ENCODE results near the gene FCRLB.
"Not testable (repeated sequence)": the region's sequence is repeated elsewhere in the genome, so short reads cannot be mapped to it uniquely, and the experiment has no call there.

FCRLB gene

GRCh38 chr1:161768461-161768860 lies 47.1 kb downstream of the FCRLB start:
- TF ChIP-seq, protein P1, sequence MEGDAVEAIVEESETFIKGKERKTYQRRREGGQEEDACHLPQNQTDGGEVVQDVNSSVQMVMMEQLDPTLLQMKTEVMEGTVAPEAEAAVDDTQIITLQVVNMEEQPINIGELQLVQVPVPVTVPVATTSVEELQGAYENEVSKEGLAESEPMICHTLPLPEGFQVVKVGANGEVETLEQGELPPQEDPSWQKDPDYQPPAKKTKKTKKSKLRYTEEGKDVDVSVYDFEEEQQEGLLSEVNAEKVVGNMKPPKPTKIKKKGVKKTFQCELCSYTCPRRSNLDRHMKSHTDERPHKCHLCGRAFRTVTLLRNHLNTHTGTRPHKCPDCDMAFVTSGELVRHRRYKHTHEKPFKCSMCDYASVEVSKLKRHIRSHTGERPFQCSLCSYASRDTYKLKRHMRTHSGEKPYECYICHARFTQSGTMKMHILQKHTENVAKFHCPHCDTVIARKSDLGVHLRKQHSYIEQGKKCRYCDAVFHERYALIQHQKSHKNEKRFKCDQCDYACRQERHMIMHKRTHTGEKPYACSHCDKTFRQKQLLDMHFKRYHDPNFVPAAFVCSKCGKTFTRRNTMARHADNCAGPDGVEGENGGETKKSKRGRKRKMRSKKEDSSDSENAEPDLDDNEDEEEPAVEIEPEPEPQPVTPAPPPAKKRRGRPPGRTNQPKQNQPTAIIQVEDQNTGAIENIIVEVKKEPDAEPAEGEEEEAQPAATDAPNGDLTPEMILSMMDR (IDR thresholded peaks at IDR 0.05; ENCODE audit: low read depth, low read length), result no peak
- DNase-seq (ENCODE audit: low read depth in 2 of 2), result no peak

DNA sequence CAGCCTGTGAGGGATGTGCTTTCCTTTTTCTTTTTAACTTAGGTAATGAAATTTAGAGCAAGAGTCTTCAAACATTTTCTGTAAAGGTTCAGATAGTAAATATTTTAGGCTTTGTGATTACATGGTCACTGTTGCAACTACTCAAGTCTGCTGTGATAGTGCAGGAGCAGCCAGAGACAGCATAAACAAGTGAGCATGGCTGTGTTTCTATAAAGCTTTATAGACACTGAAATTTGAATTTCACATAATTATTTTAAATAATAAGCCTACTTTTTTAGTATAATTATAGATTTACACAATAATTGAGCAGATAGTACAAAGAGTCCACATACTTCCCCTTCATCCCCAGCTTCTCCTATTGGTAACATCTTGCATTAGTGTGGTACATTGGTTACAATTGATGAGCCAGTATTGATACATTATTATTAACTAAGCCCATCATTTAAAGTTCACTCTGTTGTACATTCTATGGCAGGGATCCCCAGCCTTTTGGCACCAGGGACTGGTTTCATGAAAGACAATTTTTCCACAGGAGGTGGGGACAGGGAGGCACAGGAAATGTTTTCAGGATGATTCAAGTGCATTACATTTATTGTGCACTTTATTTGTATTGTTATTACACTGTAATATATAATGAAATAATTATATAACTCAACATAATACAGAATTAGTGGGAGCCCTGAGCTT lies 47.8 kb downstream of the FCRLB start:
- peak; percentile 27 to 59 for DNase-seq (ENCODE audit: low read depth in 2 of 2)
- TF ChIP-seq, protein P1 (IDR thresholded peaks at IDR 0.05; ENCODE audit: low read depth, low read length), result no peak
- no peak overlapping the region for H3K4me3 ChIP-seq (replicated peaks in 1 of 2; ENCODE audit: low read depth in 2 of 2, low read length in 2 of 2)

More at GRCh38 chr1:161768461-161768860, 47.1 kb downstream of the FCRLB start:
- H3K4me3 ChIP-seq (replicated peaks in 1 of 2; ENCODE audit: low read depth in 2 of 2, low read length in 2 of 2), result no peak overlapping the region

DNA sequence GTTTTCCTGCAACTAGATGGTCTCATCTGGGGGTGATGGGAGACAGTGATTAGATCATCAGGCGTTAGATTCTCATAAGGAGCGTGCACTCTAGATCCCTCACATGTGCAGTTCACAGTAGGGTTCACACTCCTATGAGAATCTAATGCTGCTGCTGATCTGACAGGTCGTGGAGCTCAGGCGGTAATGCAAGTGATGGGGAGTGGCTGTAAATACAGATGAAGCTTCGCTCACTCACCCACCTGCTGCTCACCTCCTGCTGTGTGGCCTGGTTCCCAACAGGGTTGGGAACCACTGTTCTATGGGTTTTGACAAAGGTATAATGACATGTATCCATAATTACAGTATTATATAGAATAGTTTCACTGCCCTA lies 48.3 kb downstream of the FCRLB start:
- H3K4me3 ChIP-seq (replicated peaks in 1 of 2; ENCODE audit: low read depth in 2 of 2, low read length in 2 of 2); DNase-seq (ENCODE audit: low read depth in 2 of 2): not testable (repeated sequence)

GRCh38 chr1:161770250-161770649 lies 48.9 kb downstream of the FCRLB start:
- TF ChIP-seq, protein P1 (IDR thresholded peaks at IDR 0.05; ENCODE audit: low read depth, low read length), result no peak
- DNase-seq (ENCODE audit: low read depth in 2 of 2), result no peak

DNA sequence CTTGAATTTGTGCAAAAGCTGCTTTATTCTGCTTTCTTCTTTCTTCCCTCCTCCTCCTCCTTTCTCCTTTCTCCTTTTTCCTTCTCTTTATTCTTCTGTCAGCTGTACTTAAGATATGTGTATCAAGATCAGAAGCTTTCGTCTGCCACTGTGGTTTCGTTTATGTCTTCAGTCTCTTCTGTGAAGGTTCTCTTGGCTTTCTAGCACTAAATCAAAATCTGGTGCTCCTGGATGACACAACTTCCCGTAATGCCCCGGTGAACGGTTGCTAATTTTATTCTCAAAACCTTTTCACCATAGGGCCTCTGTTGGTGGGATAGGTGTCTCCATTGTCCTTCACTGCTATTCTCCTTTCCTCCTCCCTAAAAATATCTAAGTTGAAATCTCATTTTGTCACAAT lies 49.8 kb downstream of the FCRLB start:
- TF ChIP-seq, protein P1 (IDR thresholded peaks at IDR 0.05; ENCODE audit: low read depth, low read length), result no peak
- DNase-seq (ENCODE audit: low read depth in 2 of 2), result no peak
- H3K4me3 ChIP-seq (replicated peaks in 1 of 2; ENCODE audit: low read depth in 2 of 2, low read length in 2 of 2), result no peak overlapping the region

More at GRCh38 chr1:161770250-161770649, 48.9 kb downstream of the FCRLB start:
- no peak overlapping the region for H3K4me3 ChIP-seq (replicated peaks in 1 of 2; ENCODE audit: low read depth in 2 of 2, low read length in 2 of 2)

GRCh38 chr1:161771973-161772372 lies 50.6 kb downstream of the FCRLB start:
- no peak overlapping the region for H3K4me3 ChIP-seq (replicated peaks in 1 of 2; ENCODE audit: low read depth in 2 of 2, low read length in 2 of 2)
- DNase-seq (ENCODE audit: low read depth in 2 of 2), result no peak
- TF ChIP-seq, protein P1 (IDR thresholded peaks at IDR 0.05; ENCODE audit: low read depth, low read length), result no peak

DNA sequence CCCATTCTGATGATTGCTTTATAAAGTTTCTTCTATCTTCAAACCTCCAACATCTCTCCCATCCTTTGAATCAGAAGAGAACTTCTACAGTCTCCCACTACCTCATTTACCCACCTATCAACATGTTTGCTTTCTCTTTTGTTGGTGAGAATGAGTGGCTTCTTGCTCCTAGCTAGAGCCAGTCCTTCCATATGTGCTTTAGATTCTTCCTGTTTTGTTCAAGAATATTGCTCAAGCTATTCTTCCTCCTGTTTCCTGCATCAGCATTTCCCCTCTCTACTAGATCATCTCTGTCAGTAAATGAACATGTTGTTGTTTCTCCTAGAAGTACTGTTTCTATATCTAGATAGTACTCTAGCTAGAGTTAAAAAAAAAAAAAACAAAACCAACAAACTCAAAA lies 51.1 kb downstream of the FCRLB start:
- TF ChIP-seq, protein P1 (IDR thresholded peaks at IDR 0.05; ENCODE audit: low read depth, low read length), result no peak
- DNase-seq (ENCODE audit: low read depth in 2 of 2), result peak; percentile 37 to 49
- H3K4me3 ChIP-seq (replicated peaks in 1 of 2; ENCODE audit: low read depth in 2 of 2, low read length in 2 of 2), result no peak overlapping the region

Measured in cardiac fibroblast (primary cell).